Measurements from ENCODE around the gene TTC39B. TPM values are rescaled to one million over a fixed set of nuclear protein-coding genes. Genes with fewer than 3 reads are reported as not detected.

Gene TTC39B
- total and polyA plus RNA-seq, 2 donors = 2.8 to 22.4 TPM

- H3K4me1 ChIP-seq (ENCODE audit: insufficient read depth) = no peaks in the 10 kb centered on the region
- DNase-seq (ENCODE audit: extremely low spot score) = no peak
- 80% methylated on average over 5 of the region's 5 CpGs for WGBS
- H3K27ac ChIP-seq (ENCODE audit: low read depth) = no peak overlapping the region
- H3K36me3 ChIP-seq (ENCODE audit: insufficient read depth) = no peaks in the 10 kb centered on the region
- H3K4me3 ChIP-seq (ENCODE audit: low read depth, low read length) = no peak overlapping the region
Observed at GRCh38 chr9:15132091-15132490, 174.9 kb downstream of the TTC39B start.

- no peak for DNase-seq (ENCODE audit: extremely low spot score)
- WGBS = 94% methylated on average over 5 of the region's 5 CpGs
- H3K36me3 ChIP-seq (ENCODE audit: insufficient read depth) = no peaks in the 10 kb centered on the region
- H3K27ac ChIP-seq (ENCODE audit: low read depth) = no peak overlapping the region
- H3K4me3 ChIP-seq (ENCODE audit: low read depth, low read length) = no peak overlapping the region
- no peaks in the 10 kb centered on the region for H3K4me1 ChIP-seq (ENCODE audit: insufficient read depth)
Observed at GRCh38 chr9:15131094-15131493, 175.9 kb downstream of the TTC39B start.

- 72% methylated on average over 5 of the region's 5 CpGs for WGBS
Observed at GRCh38 chr9:15127831-15128230, 179.2 kb downstream of the TTC39B start.

GRCh38 chr9:15121630-15122029, 185.4 kb downstream of the TTC39B start:
- no peak for DNase-seq (ENCODE audit: extremely low spot score)
- Histone ChIP-seq H3K36me3 (ENCODE audit: insufficient read depth) (no peaks in the 10 kb centered on the region), H3K4me1 (ENCODE audit: insufficient read depth) (no peaks in the 10 kb centered on the region), H3K4me3 (ENCODE audit: low read depth, low read length) (no peak overlapping the region), H3K27ac (ENCODE audit: low read depth) (no peak overlapping the region)
- 54% methylated on average over 2 of the region's 2 CpGs for WGBS

More at GRCh38 chr9:15127831-15128230, 179.2 kb downstream of the TTC39B start:
- H3K4me3 ChIP-seq (ENCODE audit: low read depth, low read length) = no peak overlapping the region
- H3K4me1 ChIP-seq (ENCODE audit: insufficient read depth) = no peaks in the 10 kb centered on the region
- H3K36me3 ChIP-seq (ENCODE audit: insufficient read depth) = no peaks in the 10 kb centered on the region
- DNase-seq (ENCODE audit: extremely low spot score) = no peak
- H3K27ac ChIP-seq (ENCODE audit: low read depth) = no peak overlapping the region

GRCh38 chr9:15116130-15116580, 190.9 kb downstream of the TTC39B start:
- Histone ChIP-seq H3K4me1 (ENCODE audit: insufficient read depth) (no peaks in the 10 kb centered on the region), H3K27ac (ENCODE audit: low read depth) (no peak overlapping the region), H3K36me3 (ENCODE audit: insufficient read depth) (no peaks in the 10 kb centered on the region), H3K4me3 (ENCODE audit: low read depth, low read length) (no peak overlapping the region)
- WGBS = 20% methylated on average over 7 of the region's 7 CpGs
- no peak for DNase-seq (ENCODE audit: extremely low spot score)

- no peaks in the 10 kb centered on the region for H3K36me3 ChIP-seq (ENCODE audit: insufficient read depth)
- WGBS = 48% methylated on average over 5 of the region's 5 CpGs
- H3K4me3 ChIP-seq (ENCODE audit: low read depth, low read length) = no peak overlapping the region
- no peak overlapping the region for H3K27ac ChIP-seq (ENCODE audit: low read depth)
- DNase-seq (ENCODE audit: extremely low spot score) = no peak
- no peaks in the 10 kb centered on the region for H3K4me1 ChIP-seq (ENCODE audit: insufficient read depth)
Observed at GRCh38 chr9:15115702-15116101, 191.3 kb downstream of the TTC39B start.

GRCh38 chr9:15115041-15115440, 192.0 kb downstream of the TTC39B start:
- H3K27ac ChIP-seq (ENCODE audit: low read depth) = no peak overlapping the region
- no peaks in the 10 kb centered on the region for H3K36me3 ChIP-seq (ENCODE audit: insufficient read depth)
- H3K4me1 ChIP-seq (ENCODE audit: insufficient read depth) = no peaks in the 10 kb centered on the region
- DNase-seq (ENCODE audit: extremely low spot score) = no peak
- no peak overlapping the region for H3K4me3 ChIP-seq (ENCODE audit: low read depth, low read length)
- WGBS = 67% methylated on average over 2 of the region's 2 CpGs

Small RNAs within 50 kb of the gene (small RNA-seq; reads per million reads assigned to genes)
- gene RNU6-559P = not detected

Other genes with a start within 250 kb of the TTC39B start
- 76.8 TPM for gene SNAPC3, start 115.7 kb upstream of the TTC39B start, total RNA-seq
- gene SNAPC3, start 115.7 kb upstream of the TTC39B start, polyA plus RNA-seq = 19.2 TPM
- 105 TPM for gene PSIP1, start 203.8 kb upstream of the TTC39B start, total RNA-seq
- 45.9 TPM for gene PSIP1, start 203.8 kb upstream of the TTC39B start, polyA plus RNA-seq
- gene CCDC171, start 245.8 kb upstream of the TTC39B start, total RNA-seq = 20.4 TPM
- 1.6 TPM for gene CCDC171, start 245.8 kb upstream of the TTC39B start, polyA plus RNA-seq

All from urinary bladder (tissue), 4 donors.